Stimulated activated CD8-positive, alpha-beta memory T cell treated with anti-CD3 and anti-CD28 coated beads, Interleukin-15, amount 100 ng/mL, for 24 hours (primary cell): ENCODE results near the gene FAM107B.

Source experiments
- DNase-seq: peaks from one replicate; pipeline ENCODE4 v3.0.0-alpha.2; 2020; ENCODE audit warnings: low read depth

FAM107B gene

GRCh38 chr10:14776546-14776945 lies 1.8 kb upstream of the FAM107B start:
- no peak for DNase-seq

DNA sequence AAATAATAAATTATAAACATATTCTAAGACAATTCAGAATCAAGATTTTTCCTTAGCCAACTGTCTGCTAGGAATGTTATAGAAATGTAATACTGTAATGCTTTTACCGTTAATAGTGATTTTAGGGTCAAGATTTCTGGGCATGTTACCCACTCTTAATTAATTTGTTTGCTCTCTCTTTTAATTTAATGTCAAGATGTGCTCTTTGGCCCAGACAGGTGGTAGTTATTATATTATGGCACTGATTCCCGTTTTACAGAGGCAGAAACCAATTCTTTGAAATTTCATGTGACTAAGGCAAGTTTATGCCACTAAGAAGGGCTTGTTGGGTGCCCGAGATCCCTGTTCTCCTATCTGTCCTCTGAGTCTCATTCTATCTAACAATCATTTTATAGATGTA lies 959 bp upstream of the FAM107B start:
- no peak for DNase-seq

DNA sequence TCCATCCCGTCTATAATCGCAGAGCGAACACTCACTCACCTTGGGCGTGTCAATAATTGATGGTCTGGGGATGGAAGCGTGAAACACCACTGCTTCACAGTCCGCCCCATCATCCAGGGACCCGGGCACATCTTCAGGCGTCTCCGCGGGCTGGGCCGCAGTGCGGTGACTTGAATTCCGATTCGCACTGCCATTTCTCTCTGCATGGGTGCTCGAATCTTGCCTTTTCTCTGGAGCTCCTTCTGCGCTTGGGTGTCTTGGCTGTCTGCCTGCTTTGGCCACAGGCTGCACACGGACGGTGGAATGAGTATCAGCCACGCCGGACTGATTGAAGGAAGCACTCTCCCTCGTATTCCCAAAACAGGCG lies 500 bp downstream of the FAM107B start:
- DNase-seq = no peak

GRCh38 chr10:14773551-14774213 lies 1.0 kb downstream of the FAM107B start:
- no peak for DNase-seq

DNA sequence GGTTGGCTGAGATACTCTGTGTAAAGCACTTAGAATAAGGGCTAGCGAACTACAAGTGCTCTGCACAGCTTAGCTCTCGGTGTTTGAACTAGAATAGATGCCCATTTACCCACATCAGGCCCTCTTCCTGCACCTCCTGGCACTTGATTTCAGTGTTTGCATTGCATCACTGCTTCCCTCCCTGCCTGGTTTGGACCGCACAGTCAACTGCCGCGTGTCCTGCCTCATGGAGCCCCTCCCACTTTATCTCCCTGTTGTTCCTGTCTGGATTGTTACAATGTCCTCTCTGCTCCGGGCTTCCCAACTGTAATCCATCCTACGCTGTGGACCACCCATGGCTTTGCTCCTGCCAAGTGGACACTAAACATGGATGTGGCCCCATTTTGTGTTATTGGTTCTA lies 2.3 kb downstream of the FAM107B start:
- no peak for DNase-seq

DNA sequence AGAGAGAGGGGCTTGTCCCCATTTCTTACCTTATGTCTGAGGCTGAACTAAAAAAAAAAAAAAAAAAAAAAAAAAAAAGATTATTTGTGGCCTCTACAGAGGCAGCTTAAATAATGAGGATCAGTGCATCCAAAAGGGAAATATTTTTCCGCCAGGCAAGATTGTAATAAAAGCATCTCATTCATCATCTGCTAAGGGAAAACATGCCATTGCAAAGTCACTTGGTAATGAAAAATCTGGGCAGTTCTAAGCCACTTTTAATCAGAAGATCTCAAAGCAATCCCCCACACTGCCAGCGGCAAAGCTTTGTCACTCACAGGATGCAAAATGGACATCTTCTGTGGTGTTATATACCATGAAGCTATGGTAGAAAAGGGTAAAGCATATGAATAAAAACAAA lies 3.8 kb downstream of the FAM107B start:
- DNase-seq = no peak

DNA sequence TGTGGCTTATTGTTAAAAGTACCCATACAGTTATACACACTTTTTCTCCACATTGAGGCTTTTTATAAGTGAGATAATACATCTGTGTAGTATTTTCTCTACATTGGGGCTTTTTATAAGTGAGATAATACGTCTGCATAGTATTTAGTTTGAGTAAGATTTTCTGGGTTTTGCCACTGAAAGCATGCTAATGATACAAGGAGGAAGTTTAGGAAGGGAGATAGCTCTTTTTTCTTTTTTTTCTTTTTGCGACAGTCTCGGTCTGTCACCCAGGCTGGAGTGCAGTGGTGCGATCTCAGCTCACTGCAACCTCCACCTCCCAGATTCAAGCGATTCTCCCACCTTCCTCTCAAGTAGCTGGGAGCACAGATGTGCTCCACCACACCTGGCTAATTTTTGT lies 13.3 kb downstream of the FAM107B start:
- no peak for DNase-seq

- DNase-seq = no peak
Measured at GRCh38 chr10:14758994-14759664, 15.6 kb downstream of the FAM107B start.

- DNase-seq = no peak
Measured at GRCh38 chr10:14758451-14758850, 16.2 kb downstream of the FAM107B start.

DNA sequence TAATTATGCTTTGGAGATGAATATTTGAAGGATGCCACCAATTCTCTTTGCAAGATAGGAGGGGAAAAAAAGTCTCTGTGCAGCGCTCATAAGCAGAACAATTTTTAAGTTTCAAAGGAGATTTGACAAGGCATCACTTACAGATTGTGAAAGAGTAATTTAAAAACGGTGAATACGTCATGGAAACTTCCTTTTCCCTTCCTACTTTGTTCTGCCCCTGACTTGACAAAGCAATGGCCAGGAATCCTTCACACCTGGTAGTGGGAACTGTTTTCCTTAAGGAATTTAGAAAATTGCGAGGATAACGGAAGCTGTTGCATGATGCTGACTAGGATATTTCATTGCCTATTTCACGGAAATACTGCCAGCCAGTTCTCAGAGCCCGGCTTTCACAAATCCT lies 16.7 kb downstream of the FAM107B start:
- DNase-seq = no peak

GRCh38 chr10:14757394-14757793 lies 17.3 kb downstream of the FAM107B start:
- no peak for DNase-seq

GRCh38 chr10:14753441-14753840 lies 21.3 kb downstream of the FAM107B start:
- DNase-seq = no peak

DNA sequence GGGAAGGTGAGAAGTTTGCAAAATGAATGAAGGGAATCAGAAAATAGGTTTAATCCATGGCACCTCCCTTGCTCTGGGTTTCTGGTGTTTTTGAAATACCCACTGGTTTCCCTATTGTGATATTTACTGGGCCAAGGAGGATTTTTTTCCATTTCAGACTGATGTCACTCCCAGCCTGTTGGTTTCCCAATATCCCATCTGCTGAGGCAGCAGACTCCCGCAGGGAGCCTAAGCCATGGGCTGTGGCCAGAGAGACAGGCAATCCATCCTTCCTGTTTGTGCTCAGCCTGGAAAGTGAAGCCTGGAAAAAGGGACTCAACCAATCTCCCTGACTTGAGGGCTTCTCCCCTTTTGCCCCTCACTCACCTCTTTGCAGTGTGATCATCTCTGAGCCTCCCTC lies 22.8 kb downstream of the FAM107B start:
- no peak for DNase-seq

- no peak for DNase-seq
Measured at GRCh38 chr10:14751014-14751896, 23.4 kb downstream of the FAM107B start.

GRCh38 chr10:14749070-14749809 lies 25.5 kb downstream of the FAM107B start:
- DNase-seq = no peak

- DNase-seq = no peak
Measured at GRCh38 chr10:14748441-14748840, 26.3 kb downstream of the FAM107B start.

DNA sequence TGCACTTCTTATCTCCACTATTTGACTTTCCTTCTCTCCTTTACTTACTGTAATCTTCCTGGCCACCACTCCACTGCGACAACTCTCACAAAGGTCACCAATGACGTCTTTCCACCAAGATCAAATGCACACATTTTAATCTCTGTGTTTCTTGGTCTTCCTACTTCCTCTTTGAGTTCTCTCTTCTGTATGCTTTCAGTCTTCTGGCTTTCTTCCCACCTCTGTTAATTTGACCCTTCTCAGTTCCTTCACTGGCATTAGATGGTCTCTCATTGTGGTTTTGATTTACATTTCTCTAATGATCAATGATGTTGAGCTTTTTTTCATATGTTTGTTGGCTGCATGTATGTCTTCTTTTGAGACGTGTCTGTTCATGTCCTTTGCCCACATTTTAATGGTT lies 31.9 kb downstream of the FAM107B start:
- DNase-seq = no peak

DNA sequence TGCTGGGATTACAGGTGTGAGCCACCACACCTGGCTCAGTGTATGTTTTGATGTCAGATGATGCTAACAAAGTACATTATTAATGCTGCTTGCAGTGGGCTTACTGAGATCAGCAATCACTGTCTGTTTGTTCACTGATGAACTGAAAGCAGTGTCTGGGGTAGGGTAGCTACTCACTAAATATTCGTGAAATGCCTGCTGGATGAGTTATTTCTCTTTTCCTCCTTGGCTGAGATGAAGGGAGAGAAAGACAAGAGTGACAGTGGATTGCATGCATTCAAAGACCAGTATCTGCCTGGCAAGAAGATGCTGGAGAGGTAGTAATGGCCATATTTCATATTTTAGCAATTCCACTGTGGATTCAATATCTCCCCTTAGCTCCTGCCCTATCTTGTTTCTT lies 32.3 kb downstream of the FAM107B start:
- no peak for DNase-seq

DNA sequence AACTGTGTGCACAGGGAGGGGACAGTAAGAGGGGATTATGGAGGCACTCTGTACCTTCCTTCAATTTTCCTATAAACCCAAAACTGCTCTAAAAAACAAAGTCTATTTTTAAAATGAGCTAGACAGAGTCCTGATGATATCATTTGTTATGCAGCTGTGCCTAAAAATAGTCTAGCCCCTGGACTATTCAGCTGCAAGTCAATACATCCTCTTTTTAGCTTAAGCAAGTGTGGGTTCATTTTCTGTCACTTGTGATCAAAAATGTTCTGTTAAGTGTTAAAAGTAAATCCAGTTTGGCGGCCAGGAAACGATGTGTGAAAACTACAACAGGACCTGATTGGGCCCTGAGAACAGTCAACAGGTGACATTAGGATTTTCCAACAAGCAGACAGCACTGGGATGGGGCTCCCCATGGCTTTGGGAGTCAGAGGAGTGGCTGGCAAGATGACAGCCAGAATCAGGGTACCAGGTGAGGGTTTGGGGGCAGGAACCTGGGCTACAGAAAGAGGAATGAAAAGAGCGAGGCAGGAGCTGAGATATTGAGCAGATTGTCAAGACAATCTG lies 33.9 kb downstream of the FAM107B start:
- no peak for DNase-seq

- no peak for DNase-seq
Measured at GRCh38 chr10:14737808-14738545, 36.7 kb downstream of the FAM107B start.

- no peak for DNase-seq
Measured at GRCh38 chr10:14736600-14737081, 38.1 kb downstream of the FAM107B start.
